WTC11 (cell line): Measurements from ENCODE around the gene SCUBE1. TPM values are rescaled to one million over a fixed set of nuclear protein-coding genes. Genes with fewer than 3 reads are reported as not detected.

Experiments
- ATAC-seq: fragments of 200-7000 bp; cut with Tn5 transposase; 2 replicates; pipeline ENCODE4 v1.10.0; 2021; ENCODE audit warnings: mild to moderate bottlenecking, moderate library complexity
- CTCF ChIA-PET: fragments of 300-600 bp; sonication (Branson Sonifier 250); formaldehyde crosslinking; loops from one replicate; lab custom pipeline; 2021; ENCODE audit warnings: antibody characterized with exemption; lab: Charles Lee
- POLR2A ChIA-PET: fragments of 350-600 bp; sonication (Branson Sonifier 250); formaldehyde crosslinking; loops from one replicate; lab custom pipeline; 2021; ENCODE audit warnings: antibody characterized with exemption; lab: Charles Lee
- DNase-seq: peaks from one replicate; pipeline ENCODE4 v3.0.0; 2021; ENCODE audit warnings: low spot score
- H3K27ac Mint-ChIP-seq: 2 replicates; pipeline ENCODE4 v1.8.0; 2021; ENCODE audit warnings: mixed read lengths
- H3K27me3 Mint-ChIP-seq: 2 replicates; pipeline ENCODE4 v1.8.0; 2021; ENCODE audit warnings: low read depth, mild to moderate bottlenecking, moderate library complexity, mixed read lengths
- H3K36me3 Mint-ChIP-seq: 2 replicates; pipeline ENCODE4 v1.8.0; 2021; ENCODE audit warnings: mixed read lengths
- H3K4me1 Mint-ChIP-seq: 2 replicates; pipeline ENCODE4 v1.8.0; 2022; ENCODE audit warnings: mixed read lengths
- H3K4me3 Mint-ChIP-seq: 2 replicates; pipeline ENCODE4 v1.8.0; 2021; ENCODE audit warnings: mild to moderate bottlenecking, moderate library complexity, mixed read lengths
- H3K9me3 Mint-ChIP-seq: 2 replicates; pipeline ENCODE4 v1.8.0; 2021; ENCODE audit warnings: mixed read lengths
- ARID4B ChIP-seq: sonication (generic); formaldehyde crosslinking; IDR thresholded peaks from 2 replicates; pipeline ENCODE4 v1.8.0; 2023; ENCODE audit warnings: missing genetic modification reagents, mild to moderate bottlenecking, borderline replicate concordance
- EMX1 ChIP-seq: fragments of 250-450 bp; sonication (Bioruptor Pico); IDR thresholded peaks from 2 replicates; pipeline ENCODE4 v1.8.0; 2021; ENCODE audit warnings: mild to moderate bottlenecking
- ESRRA ChIP-seq: sonication (generic); formaldehyde crosslinking; IDR thresholded peaks from 2 replicates; pipeline ENCODE4 v1.8.1; 2022; ENCODE audit warnings: mild to moderate bottlenecking, missing genetic modification reagents, borderline replicate concordance
- NFE2L1 ChIP-seq: sonication (generic); formaldehyde crosslinking; IDR thresholded peaks from 2 replicates; pipeline ENCODE4 v1.8.1; 2023; ENCODE audit warnings: missing genetic modification reagents
- NFYB ChIP-seq: sonication (generic); formaldehyde crosslinking; conservative IDR thresholded peaks from 2 replicates; pipeline ENCODE4 v1.8.0; 2022; ENCODE audit warnings: low read depth, missing genetic modification reagents
- NR1H2 ChIP-seq: sonication (generic); formaldehyde crosslinking; IDR thresholded peaks from 2 replicates; pipeline ENCODE4 v1.9.0; 2021; ENCODE audit warnings: mild to moderate bottlenecking, moderate library complexity, missing genetic modification reagents
- PRRX2 ChIP-seq: fragments of 250-450 bp; sonication (Bioruptor Pico); IDR thresholded peaks from 2 replicates; pipeline ENCODE4 v1.8.0; 2021; ENCODE audit warnings: mild to moderate bottlenecking
- STAT6 ChIP-seq: sonication (generic); formaldehyde crosslinking; conservative IDR thresholded peaks from 2 replicates; pipeline ENCODE4 v1.8.1; 2023; ENCODE audit warnings: mild to moderate bottlenecking, low read depth, missing genetic modification reagents, moderate library complexity
- TP53 ChIP-seq: sonication (generic); formaldehyde crosslinking; IDR thresholded peaks from 2 replicates; pipeline ENCODE4 v1.8.1; 2023; ENCODE audit warnings: mild to moderate bottlenecking, missing genetic modification reagents
- ZNF281 ChIP-seq: sonication (generic); formaldehyde crosslinking; IDR thresholded peaks from 2 replicates; pipeline ENCODE4 v1.8.0; 2023; ENCODE audit warnings: mild to moderate bottlenecking, missing genetic modification reagents
- ZNF317 ChIP-seq: sonication (generic); formaldehyde crosslinking; IDR thresholded peaks from 2 replicates; pipeline ENCODE4 v1.8.1; 2023; ENCODE audit warnings: low read depth, mild to moderate bottlenecking, moderate library complexity, missing genetic modification reagents, borderline replicate concordance
- total RNA-seq: library from RNA; stranded (reverse); gene quantifications from 3 replicates; pipeline ENCODE4 v1.2.3, GENCODE V29; 2021

SCUBE1 gene
- total RNA-seq, 1 experiment from 2014 or later: 6.9 TPM

GRCh38 chr22:43216738-43217137 is 126.4 kb downstream of the SCUBE1 start:
- Mint-ChIP-seq H3K27me3 (no peaks in the 10 kb centered on the region), H3K27ac (no peak overlapping the region), H3K4me1 (peaks cover 22% of the 10 kb centered on the region), H3K9me3 (no peaks in the 10 kb centered on the region), H3K36me3 (no peaks in the 10 kb centered on the region), H3K4me3 (no peak overlapping the region)
- no peak for ATAC-seq
- ChIA-PET POLR2A (interaction anchor here (0.6 kb wide), 1 partner anchor 32 kb away, joined by 3 read pairs; no protein-coding TSS in a partner anchor), CTCF (interaction anchor here (0.8 to 4.4 kb wide), 5 partner anchors 11 to 153 kb away, joined by 3 to 41 read pairs (median 10); partner anchors contain the start of gene TTLL12)
- no peak for TF ChIP-seq NR1H2
- no peak for DNase-seq

- no peaks in the 10 kb centered on the region for H3K9me3 Mint-ChIP-seq
- TF ChIP-seq NR1H2: no peak
- no peak for TF ChIP-seq TP53
- TF ChIP-seq NFYB: no peak
- TF ChIP-seq ZNF281: no peak
- TF ChIP-seq ARID4B (CRISPR knock-in tag): no peak
These were observed 129.2 kb downstream of the SCUBE1 start for GRCh38 chr22:43213962-43214361.

GRCh38 chr22:43213051-43213450 is 130.1 kb downstream of the SCUBE1 start:
- ATAC-seq (peak; percentile 92), DNase-seq (peak; percentile 60)
- POLR2A ChIA-PET: interaction anchor here (1.3 kb wide), 1 partner anchor 25 kb away, joined by 4 read pairs; no protein-coding TSS in a partner anchor
- H3K27me3 Mint-ChIP-seq: no peaks in the 10 kb centered on the region
- H3K36me3 Mint-ChIP-seq: no peaks in the 10 kb centered on the region
- H3K4me3 Mint-ChIP-seq: no peak overlapping the region
- TF ChIP-seq ZNF317 (CRISPR knock-in tag) (no peak), ESRRA (CRISPR knock-in tag) (no peak), STAT6 (CRISPR knock-in tag) (no peak), NFE2L1 (CRISPR knock-in tag) (no peak), PRRX2 (CRISPR knock-in tag) (no peak), EMX1 (no peak)
- H3K9me3 Mint-ChIP-seq: no peaks in the 10 kb centered on the region
- H3K27ac Mint-ChIP-seq: no peak overlapping the region
- CTCF ChIA-PET: interaction anchor here (0.6 to 2.5 kb wide), 9 partner anchors 10 to 133 kb away, joined by 3 to 24 read pairs (median 8); partner anchors contain the start of gene TTLL12
- peaks cover 12% of the 10 kb centered on the region for H3K4me1 Mint-ChIP-seq

More at GRCh38 chr22:43213962-43214361, 129.2 kb downstream of the SCUBE1 start:
- peak overlapping the region; percentile 38; the same call in 1 of the 2 replicates for H3K27ac Mint-ChIP-seq
- no peak overlapping the region for H3K4me3 Mint-ChIP-seq
- ChIA-PET CTCF (interaction anchor here (1.0 to 2.5 kb wide), 7 partner anchors 11 to 132 kb away, joined by 3 to 24 read pairs (median 13); partner anchors contain the start of gene TTLL12), POLR2A (interaction anchor here (1.3 kb wide), 1 partner anchor 26 kb away, joined by 4 read pairs; no protein-coding TSS in a partner anchor)
- no peak for ATAC-seq
- H3K27me3 Mint-ChIP-seq: no peaks in the 10 kb centered on the region
- no peaks in the 10 kb centered on the region for H3K36me3 Mint-ChIP-seq
- peaks cover 15% of the 10 kb centered on the region for H3K4me1 Mint-ChIP-seq
- no peak for DNase-seq
